Keratinocyte (primary cell): ENCODE data around the gene DIS3L2.
"Not testable (repeated sequence)": the region's sequence is repeated elsewhere in the genome, so short reads cannot be mapped to it uniquely, and the experiment has no call there.

Source experiments
- CTCF ChIP-seq, 3 experiments: IDR thresholded peaks in 1 of 3; conservative IDR thresholded peaks in 1 of 3; optimal IDR thresholded peaks in 1 of 3; 2 replicates in 2 of 3; 3 replicates in 1 of 3; pipeline versions ENCODE3 to v1.5.1; 2011; ENCODE audit warnings: low read length in 3 of 3, mild to moderate bottlenecking in 3 of 3, moderate library complexity in 2 of 3, control low read depth in 1 of 3, inconsistent platforms in 1 of 3; ENCODE audit not compliant: insufficient read depth in 2 of 3; ENCODE audit errors: extremely low read depth in 1 of 3
- EZH2 ChIP-seq: IDR thresholded peaks from one replicate; pipeline ENCODE4 v1.6.1; 2012; ENCODE audit warnings: inconsistent platforms, mild to moderate bottlenecking, low read length, moderate library complexity

- TF ChIP-seq CTCF (optimal IDR thresholded peaks at IDR 0.05 in 1 of 3, IDR thresholded peaks at IDR 0.05 in 1 of 3, conservative IDR thresholded peaks at IDR 0.05 in 1 of 3; ENCODE audit: extremely low read depth in 1 of 3, insufficient read depth in 2 of 3, low read length in 3 of 3); EZH2: not testable (repeated sequence)
These were observed 376.7 kb downstream of the DIS3L2 start for GRCh38 chr2:232338094-232338758.
